ENCODE results near the gene TRIM27. TPM values are rescaled to one million over a fixed set of nuclear protein-coding genes. Genes with fewer than 3 reads are reported as not detected.
"Not testable (repeated sequence)": the region's sequence is repeated elsewhere in the genome, so short reads cannot be mapped to it uniquely, and the experiment has no call there.

TRIM27 gene
- total RNA-seq, 1 donor from 2014 or later: 75.7 TPM

DNA sequence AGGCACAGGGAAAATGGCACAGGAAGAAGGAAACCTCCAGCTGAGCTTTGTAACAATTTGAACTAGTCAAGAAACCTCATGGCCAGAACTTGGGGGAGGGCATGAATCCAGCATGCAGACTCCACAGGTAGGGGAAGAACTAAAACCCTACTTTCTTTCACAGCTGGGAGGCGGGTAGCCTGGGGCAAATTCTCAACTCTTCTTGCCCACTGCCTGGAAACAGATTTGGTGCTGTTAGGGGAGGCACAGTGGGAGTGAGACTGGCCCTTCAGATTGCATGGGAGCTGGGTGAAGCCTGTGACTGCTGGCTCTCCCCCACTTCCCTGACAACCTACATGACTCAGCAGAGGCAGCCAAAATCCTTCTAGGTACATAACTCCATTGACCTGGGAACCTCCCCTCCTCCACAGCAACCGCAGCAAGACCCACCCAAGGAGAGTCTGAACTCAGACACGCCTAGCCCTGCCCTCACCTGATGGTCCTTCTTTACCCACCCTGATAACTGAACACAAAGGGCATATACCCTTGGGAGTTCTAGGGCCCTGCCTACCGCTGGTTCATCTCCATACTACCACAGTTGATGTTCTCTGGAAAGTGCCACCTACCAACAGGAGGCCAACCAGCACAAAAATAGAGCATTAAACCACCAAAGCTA, 37.2 kb upstream of the TRIM27 start:
- H3K9me3 Mint-ChIP-seq: peaks cover 23% of the 10 kb centered on the region
- H3K4me3 Mint-ChIP-seq: no peak overlapping the region
- H3K27ac Mint-ChIP-seq: no peak overlapping the region
- H3K27me3 Mint-ChIP-seq (ENCODE audit: low read depth): no peaks in the 10 kb centered on the region
- DNase-seq (ENCODE audit: low spot score in 2 of 2, unreplicated experiment in 2 of 2): no peak
- H3K4me1 Mint-ChIP-seq: no peaks in the 10 kb centered on the region
- TF ChIP-seq, protein P1, sequence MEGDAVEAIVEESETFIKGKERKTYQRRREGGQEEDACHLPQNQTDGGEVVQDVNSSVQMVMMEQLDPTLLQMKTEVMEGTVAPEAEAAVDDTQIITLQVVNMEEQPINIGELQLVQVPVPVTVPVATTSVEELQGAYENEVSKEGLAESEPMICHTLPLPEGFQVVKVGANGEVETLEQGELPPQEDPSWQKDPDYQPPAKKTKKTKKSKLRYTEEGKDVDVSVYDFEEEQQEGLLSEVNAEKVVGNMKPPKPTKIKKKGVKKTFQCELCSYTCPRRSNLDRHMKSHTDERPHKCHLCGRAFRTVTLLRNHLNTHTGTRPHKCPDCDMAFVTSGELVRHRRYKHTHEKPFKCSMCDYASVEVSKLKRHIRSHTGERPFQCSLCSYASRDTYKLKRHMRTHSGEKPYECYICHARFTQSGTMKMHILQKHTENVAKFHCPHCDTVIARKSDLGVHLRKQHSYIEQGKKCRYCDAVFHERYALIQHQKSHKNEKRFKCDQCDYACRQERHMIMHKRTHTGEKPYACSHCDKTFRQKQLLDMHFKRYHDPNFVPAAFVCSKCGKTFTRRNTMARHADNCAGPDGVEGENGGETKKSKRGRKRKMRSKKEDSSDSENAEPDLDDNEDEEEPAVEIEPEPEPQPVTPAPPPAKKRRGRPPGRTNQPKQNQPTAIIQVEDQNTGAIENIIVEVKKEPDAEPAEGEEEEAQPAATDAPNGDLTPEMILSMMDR (IDR thresholded peaks at IDR 0.05; ENCODE audit: unreplicated experiment): no peak
- no peaks in the 10 kb centered on the region for H3K36me3 Mint-ChIP-seq

DNA sequence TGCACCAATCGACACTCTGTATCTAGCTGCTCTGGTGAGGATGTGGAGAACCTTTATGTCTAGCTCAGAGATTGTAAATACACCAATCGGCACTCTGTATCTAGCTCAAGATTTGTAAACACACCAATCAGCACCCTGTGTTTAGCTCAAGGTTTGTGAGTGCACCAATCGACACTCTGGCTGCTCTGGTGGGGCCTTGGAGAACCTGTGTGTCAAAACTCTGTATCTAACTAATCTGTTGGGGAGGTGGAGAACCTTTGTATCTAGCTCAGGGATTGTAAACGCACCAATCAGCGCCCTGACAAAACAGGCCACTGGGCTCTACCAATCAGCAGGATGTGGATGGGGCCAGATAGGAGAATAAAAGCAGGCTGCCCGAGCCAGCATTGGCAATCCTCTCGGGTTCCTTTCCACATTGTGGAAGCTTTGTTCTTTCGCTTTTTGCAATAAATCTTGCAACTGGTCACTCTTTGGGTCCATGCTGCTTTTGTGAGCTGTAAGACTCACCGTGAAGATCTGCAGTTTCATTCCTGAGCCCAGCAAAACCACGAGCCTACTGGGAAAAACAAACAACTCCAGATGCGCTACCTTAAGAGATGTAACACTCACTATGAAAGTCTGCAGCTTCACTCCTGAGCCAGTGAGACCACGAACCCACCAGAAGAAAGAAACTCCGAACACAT, 34.9 kb upstream of the TRIM27 start:
- H3K4me1 Mint-ChIP-seq; H3K9me3 Mint-ChIP-seq; H3K36me3 Mint-ChIP-seq; H3K27ac Mint-ChIP-seq; H3K27me3 Mint-ChIP-seq (ENCODE audit: low read depth); DNase-seq (ENCODE audit: low spot score in 2 of 2, unreplicated experiment in 2 of 2); H3K4me3 Mint-ChIP-seq: not testable (repeated sequence)

DNA sequence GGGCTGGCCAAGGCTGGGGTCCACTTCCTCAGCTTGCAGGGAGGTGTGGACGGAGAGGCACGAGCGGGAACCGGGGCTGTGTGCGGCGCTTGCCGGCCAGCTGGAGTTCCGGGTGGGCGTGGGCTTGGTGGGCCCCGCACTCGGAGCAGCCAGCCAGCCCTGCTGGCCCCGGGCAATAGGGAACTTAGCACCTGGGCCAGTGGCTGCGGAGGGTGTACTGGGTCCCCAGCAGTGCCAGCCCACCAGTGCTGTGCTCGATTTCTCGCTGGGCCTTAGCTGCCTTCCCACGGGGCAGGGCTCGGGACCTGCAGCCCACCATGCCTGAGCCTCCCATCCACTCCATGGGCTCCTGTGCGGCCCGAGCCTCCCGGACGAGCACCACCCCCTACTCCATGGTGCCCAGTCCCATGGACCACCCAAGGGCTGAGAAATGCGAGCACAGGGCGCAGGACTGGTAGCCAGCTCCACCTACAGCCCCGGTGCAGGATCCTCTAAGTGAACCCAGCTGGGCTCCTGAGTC, 34.1 kb upstream of the TRIM27 start:
- not testable (repeated sequence) for H3K9me3 Mint-ChIP-seq, H3K27ac Mint-ChIP-seq

DNA sequence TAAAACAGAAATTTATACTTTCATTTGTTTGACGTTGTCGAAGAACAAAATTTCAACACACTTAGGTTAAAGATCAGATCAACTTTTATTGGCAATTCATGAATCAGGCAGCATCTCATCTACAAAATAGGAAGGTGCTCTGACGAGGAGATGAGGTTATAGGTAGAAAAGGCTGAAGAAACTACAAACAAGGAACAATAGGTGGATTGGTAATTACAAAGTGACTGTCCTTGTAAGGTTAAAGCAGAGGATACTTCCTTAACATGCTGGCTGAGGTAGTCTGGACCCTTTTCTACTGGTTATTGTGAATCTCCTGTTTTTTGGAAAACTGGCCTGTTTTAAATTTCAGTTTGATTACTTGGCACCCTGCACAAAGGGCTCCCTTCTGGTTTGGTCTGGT, 32.5 kb upstream of the TRIM27 start:
- no peak overlapping the region for H3K27ac Mint-ChIP-seq
- peaks cover 4% of the 10 kb centered on the region for H3K4me1 Mint-ChIP-seq
- no peaks in the 10 kb centered on the region for H3K9me3 Mint-ChIP-seq
- DNase-seq (ENCODE audit: low spot score in 2 of 2, unreplicated experiment in 2 of 2): no peak
- no peaks in the 10 kb centered on the region for H3K27me3 Mint-ChIP-seq (ENCODE audit: low read depth)
- no peaks in the 10 kb centered on the region for H3K36me3 Mint-ChIP-seq
- no peak overlapping the region for H3K4me3 Mint-ChIP-seq
- TF ChIP-seq, protein P1 (IDR thresholded peaks at IDR 0.05; ENCODE audit: unreplicated experiment): no peak

More for the DNA sequence above, 34.1 kb upstream of the TRIM27 start:
- H3K4me1 Mint-ChIP-seq; H3K27me3 Mint-ChIP-seq (ENCODE audit: low read depth); H3K4me3 Mint-ChIP-seq; DNase-seq (ENCODE audit: low spot score in 2 of 2, unreplicated experiment in 2 of 2); H3K36me3 Mint-ChIP-seq: not testable (repeated sequence)

DNA sequence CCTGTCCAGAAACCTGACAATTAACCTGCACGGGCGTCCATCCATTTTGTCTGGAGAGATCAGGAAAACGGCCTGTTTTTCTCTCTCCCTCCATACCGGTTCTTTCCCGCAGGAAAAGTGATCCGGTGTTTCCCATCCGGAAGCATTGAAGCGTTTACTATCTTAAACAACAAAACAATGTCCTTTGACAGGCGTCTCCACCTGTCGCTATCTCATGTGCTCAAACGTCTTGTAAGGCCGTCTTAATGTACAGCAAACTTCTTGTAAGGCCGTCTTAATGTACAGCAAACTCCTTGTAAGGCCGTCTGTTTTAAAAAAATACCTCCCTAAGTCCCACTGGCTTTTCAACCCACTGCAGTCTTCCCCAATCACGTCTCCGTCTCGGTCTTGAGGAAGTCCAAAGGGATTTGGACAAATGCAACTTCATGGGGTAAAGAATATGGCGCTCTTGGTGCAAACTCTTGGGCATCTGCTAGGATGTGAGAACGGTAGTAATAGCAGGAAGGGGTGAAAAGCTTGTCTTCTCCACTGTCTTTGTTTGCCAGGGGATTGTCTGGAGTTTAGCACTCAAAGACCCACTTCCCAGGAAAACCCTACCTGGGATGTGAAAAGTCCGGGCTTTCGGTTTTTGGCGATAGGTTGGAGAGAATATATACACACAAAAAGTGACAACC, 29.9 kb upstream of the TRIM27 start:
- peaks cover 4% of the 10 kb centered on the region for H3K4me1 Mint-ChIP-seq
- peaks cover 4% of the 10 kb centered on the region for H3K9me3 Mint-ChIP-seq
- no peak for DNase-seq (ENCODE audit: low spot score in 2 of 2, unreplicated experiment in 2 of 2)
- no peaks in the 10 kb centered on the region for H3K27me3 Mint-ChIP-seq (ENCODE audit: low read depth)
- H3K27ac Mint-ChIP-seq: peak overlapping the region; percentile 80
- TF ChIP-seq, protein P1 (IDR thresholded peaks at IDR 0.05; ENCODE audit: unreplicated experiment): no peak
- no peaks in the 10 kb centered on the region for H3K36me3 Mint-ChIP-seq
- H3K4me3 Mint-ChIP-seq: peak overlapping the region; percentile 90

DNA sequence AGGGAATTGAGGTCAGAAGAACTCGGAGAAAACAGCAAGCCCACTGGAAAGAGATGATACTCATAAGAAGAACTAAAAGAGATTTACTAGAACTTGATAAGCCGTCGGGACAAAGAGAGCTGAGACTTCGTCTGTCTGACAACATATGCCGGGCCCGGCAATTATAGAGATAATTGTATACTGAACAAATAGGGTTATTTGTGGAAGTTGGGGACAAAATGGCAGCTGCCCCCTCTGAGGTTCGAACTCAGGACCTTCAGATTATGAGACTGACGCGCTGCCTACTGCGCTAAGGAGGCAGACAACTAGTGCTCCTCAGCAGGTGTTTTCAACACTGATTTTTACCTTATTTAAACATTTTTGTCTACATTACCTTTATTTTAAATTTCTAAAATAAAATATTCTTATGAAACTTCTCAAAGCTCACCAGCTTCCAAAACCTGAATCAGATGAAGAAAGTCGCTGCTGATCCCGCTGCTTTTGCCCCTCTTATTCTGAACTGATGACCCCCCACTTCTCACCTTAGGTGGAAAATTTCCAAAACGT, 29.3 kb upstream of the TRIM27 start:
- Mint-ChIP-seq H3K27me3 (ENCODE audit: low read depth) (no peaks in the 10 kb centered on the region), H3K9me3 (peaks cover 4% of the 10 kb centered on the region), H3K36me3 (no peaks in the 10 kb centered on the region), H3K4me1 (peaks cover 4% of the 10 kb centered on the region), H3K27ac (peak overlapping the region; percentile 80), H3K4me3 (peak overlapping the region; percentile 90)
- TF ChIP-seq, protein P1 (IDR thresholded peaks at IDR 0.05; ENCODE audit: unreplicated experiment): no peak
- DNase-seq (ENCODE audit: low spot score in 2 of 2, unreplicated experiment in 2 of 2): peak in 1 of 2 experiments; percentile 57

DNA sequence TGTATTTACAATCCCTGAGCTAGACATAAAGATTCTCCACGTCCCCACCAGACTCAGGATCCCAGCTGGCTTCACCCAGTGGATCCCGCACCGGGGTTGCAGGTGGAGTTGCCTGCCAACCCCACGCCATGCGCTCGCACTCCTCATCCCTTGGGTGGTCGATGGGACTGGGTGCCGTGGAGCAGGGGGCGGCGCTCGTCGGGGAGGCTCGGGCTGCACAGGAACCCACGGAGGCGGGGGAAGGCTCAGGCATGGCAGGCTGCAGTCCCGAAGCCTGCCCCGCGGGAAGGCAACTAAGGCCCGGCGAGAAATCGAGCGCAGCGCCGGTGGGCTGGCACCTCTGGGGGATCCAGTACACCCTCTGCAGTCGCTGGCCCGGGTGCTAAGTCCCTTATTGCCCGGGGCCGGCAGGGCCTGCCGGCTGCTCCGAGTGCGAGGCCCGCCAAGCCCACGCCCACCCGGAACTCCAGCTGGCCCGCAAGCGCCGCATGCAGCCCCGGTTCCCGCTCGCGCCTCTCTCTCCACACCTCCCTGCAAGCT, 25.9 kb upstream of the TRIM27 start:
- DNase-seq (ENCODE audit: low spot score in 2 of 2, unreplicated experiment in 2 of 2); H3K9me3 Mint-ChIP-seq; H3K27ac Mint-ChIP-seq; H3K36me3 Mint-ChIP-seq; H3K27me3 Mint-ChIP-seq (ENCODE audit: low read depth); H3K4me3 Mint-ChIP-seq; H3K4me1 Mint-ChIP-seq: not testable (repeated sequence)

All from mesothelial cell of epicardium (in vitro differentiated cells).